GM18526 (cell line): ENCODE measurements around the gene ZNF830.

Source experiments
- POLR2A ChIP-seq: IDR thresholded peaks from 3 replicates; pipeline ENCODE4 v1.6.1; 2011; ENCODE audit not compliant: insufficient read length; ENCODE audit errors: extremely low read depth

Gene ZNF830

GRCh38 chr17:34981538-34982241 is 20.4 kb downstream of the ZNF830 start:
- no peak for TF ChIP-seq POLR2A

- no peak for TF ChIP-seq POLR2A
Measured at GRCh38 chr17:34987232-34987631, 25.9 kb downstream of the ZNF830 start.

GRCh38 chr17:34988644-34989043 is 27.3 kb downstream of the ZNF830 start:
- no peak for TF ChIP-seq POLR2A

- TF ChIP-seq POLR2A, result no peak
Measured at GRCh38 chr17:34989473-34989872, 28.1 kb downstream of the ZNF830 start.

- TF ChIP-seq POLR2A, result no peak
Measured at GRCh38 chr17:34990921-34991365, 29.6 kb downstream of the ZNF830 start.

- TF ChIP-seq POLR2A, result no peak
Measured at GRCh38 chr17:34991606-34992005, 30.3 kb downstream of the ZNF830 start.

- no peak for TF ChIP-seq POLR2A
Measured at GRCh38 chr17:34993031-34993430, 31.7 kb downstream of the ZNF830 start.

GRCh38 chr17:34996422-34997285 is 35.3 kb downstream of the ZNF830 start:
- no peak for TF ChIP-seq POLR2A

GRCh38 chr17:34997355-34997862 is 36.1 kb downstream of the ZNF830 start:
- TF ChIP-seq POLR2A, result no peak

- no peak for TF ChIP-seq POLR2A
Measured at GRCh38 chr17:34998205-34998604, 36.9 kb downstream of the ZNF830 start.

- no peak for TF ChIP-seq POLR2A
Measured at GRCh38 chr17:34999456-34999855, 38.1 kb downstream of the ZNF830 start.

- no peak for TF ChIP-seq POLR2A
Measured at GRCh38 chr17:35001549-35001948, 40.2 kb downstream of the ZNF830 start.

GRCh38 chr17:35002876-35003551 is 41.7 kb downstream of the ZNF830 start:
- TF ChIP-seq POLR2A, result no peak

- TF ChIP-seq POLR2A, result no peak
Measured at GRCh38 chr17:35003778-35004177, 42.4 kb downstream of the ZNF830 start.

- no peak for TF ChIP-seq POLR2A
Measured at GRCh38 chr17:35006345-35006744, 45.0 kb downstream of the ZNF830 start.
